WERI-Rb-1 (cell line): ENCODE measurements around the gene DPP4.

Experiments
- DNase-seq: peaks from one replicate; pipeline ENCODE4 v3.0.0-alpha.2; 2020
- H3K27ac ChIP-seq: fragments of 250-450 bp; sonication (Bioruptor Pico); 2 replicates; pipeline ENCODE4 v1.5.1; 2020; ENCODE audit warnings: mild to moderate bottlenecking, moderate library complexity
- H3K27me3 ChIP-seq: fragments of 250-450 bp; sonication (Bioruptor Pico); 2 replicates; pipeline ENCODE4 v1.5.1; 2021; ENCODE audit warnings: mild to moderate bottlenecking, low read depth, moderate library complexity; ENCODE audit not compliant: insufficient read depth, severe bottlenecking
- H3K36me3 ChIP-seq: fragments of 250-450 bp; sonication (Bioruptor Pico); 2 replicates; pipeline ENCODE4 v1.5.1; 2020; ENCODE audit warnings: mild to moderate bottlenecking, moderate library complexity
- H3K4me3 ChIP-seq: 2 replicates; pipeline ENCODE4 v1.5.1; 2011; ENCODE audit warnings: low read depth, mild to moderate bottlenecking, control low read depth, low read length
- H3K9me3 ChIP-seq: fragments of 250-450 bp; sonication (Bioruptor Pico); 2 replicates; pipeline ENCODE4 v1.5.1; 2021; ENCODE audit warnings: mild to moderate bottlenecking, moderate library complexity; ENCODE audit not compliant: severe bottlenecking
- CTCF ChIP-seq: IDR thresholded peaks from 2 replicates; pipeline ENCODE4 v1.5.1; 2011; ENCODE audit warnings: low read depth, mild to moderate bottlenecking, control low read depth, inconsistent platforms, low read length

DPP4 gene

GRCh38 chr2:162067596-162067995 lies 6.4 kb downstream of the DPP4 start:
- no peak overlapping the region for H3K27ac ChIP-seq
- DNase-seq: no peak
- H3K4me3 ChIP-seq: no peak overlapping the region
- H3K27me3 ChIP-seq: no peaks in the 10 kb centered on the region
- H3K9me3 ChIP-seq: no peaks in the 10 kb centered on the region
- H3K36me3 ChIP-seq: no peaks in the 10 kb centered on the region
- no peak for TF ChIP-seq CTCF

- no peaks in the 10 kb centered on the region for H3K9me3 ChIP-seq
- no peak overlapping the region for H3K4me3 ChIP-seq
- H3K27me3 ChIP-seq: no peaks in the 10 kb centered on the region
- DNase-seq: no peak
- no peaks in the 10 kb centered on the region for H3K36me3 ChIP-seq
- no peak for TF ChIP-seq CTCF
- no peak overlapping the region for H3K27ac ChIP-seq
Observed at GRCh38 chr2:162065767-162066166, 8.2 kb downstream of the DPP4 start.

GRCh38 chr2:162063899-162064298 lies 10.1 kb downstream of the DPP4 start:
- H3K4me3 ChIP-seq: no peak overlapping the region
- no peak overlapping the region for H3K27ac ChIP-seq
- H3K9me3 ChIP-seq: no peaks in the 10 kb centered on the region
- no peaks in the 10 kb centered on the region for H3K27me3 ChIP-seq
- H3K36me3 ChIP-seq: no peaks in the 10 kb centered on the region
- DNase-seq: no peak
- TF ChIP-seq CTCF: no peak

- no peak for TF ChIP-seq CTCF
- H3K36me3 ChIP-seq: no peaks in the 10 kb centered on the region
- no peak overlapping the region for H3K27ac ChIP-seq
- no peaks in the 10 kb centered on the region for H3K27me3 ChIP-seq
- no peak for DNase-seq
- no peak overlapping the region for H3K4me3 ChIP-seq
- H3K9me3 ChIP-seq: no peaks in the 10 kb centered on the region
Observed at GRCh38 chr2:162063281-162063680, 10.7 kb downstream of the DPP4 start.

GRCh38 chr2:162062559-162062958 lies 11.5 kb downstream of the DPP4 start:
- no peak overlapping the region for H3K27ac ChIP-seq
- TF ChIP-seq CTCF: no peak
- no peak for DNase-seq
- H3K36me3 ChIP-seq: no peaks in the 10 kb centered on the region
- no peak overlapping the region for H3K4me3 ChIP-seq
- no peaks in the 10 kb centered on the region for H3K27me3 ChIP-seq
- H3K9me3 ChIP-seq: no peaks in the 10 kb centered on the region

- H3K36me3 ChIP-seq: no peaks in the 10 kb centered on the region
- no peak for TF ChIP-seq CTCF
- no peak overlapping the region for H3K27ac ChIP-seq
- DNase-seq: no peak
- H3K4me3 ChIP-seq: no peak overlapping the region
- H3K27me3 ChIP-seq: no peaks in the 10 kb centered on the region
- no peaks in the 10 kb centered on the region for H3K9me3 ChIP-seq
Observed at GRCh38 chr2:162061021-162061420, 13.0 kb downstream of the DPP4 start.
